ENCODE measurements around the gene ZDHHC11B. TPM values are rescaled to one million over a fixed set of nuclear protein-coding genes. Genes with fewer than 3 reads are reported as not detected.
"Not testable (repeated sequence)": the region's sequence is repeated elsewhere in the genome, so short reads cannot be mapped to it uniquely, and the experiment has no call there.

ZDHHC11B gene
- total RNA-seq, 1 donor from 2014 or later, result 0.09 TPM

GRCh38 chr5:766666-767431 lies 17.7 kb downstream of the ZDHHC11B start:
- no peak for TF ChIP-seq CTCF (IDR thresholded peaks at IDR 0.05)
- intact Hi-C loops (cut with micrococcal nuclease), result no loop called here

GRCh38 chr5:765948-766631 lies 18.4 kb downstream of the ZDHHC11B start:
- TF ChIP-seq CTCF (IDR thresholded peaks at IDR 0.05), result no peak
- intact Hi-C loops (cut with micrococcal nuclease), result no loop called here
- Mint-ChIP-seq H3K4me3 (no peak overlapping the region), H3K27me3 (no peaks in the 10 kb centered on the region), H3K4me1 (no peaks in the 10 kb centered on the region), H3K9me3 (no peaks in the 10 kb centered on the region), H3K36me3 (ENCODE audit: low read depth) (no peaks in the 10 kb centered on the region), H3K27ac (no peak overlapping the region)
- ChIA-PET CTCF (no interaction called here), POLR2A (no interaction called here)
- no peak for ATAC-seq (ENCODE audit: low read depth)
- DNase-seq, result peak; percentile 10

More at GRCh38 chr5:766666-767431, 17.7 kb downstream of the ZDHHC11B start:
- Mint-ChIP-seq H3K27me3 (peaks cover 2% of the 10 kb centered on the region), H3K9me3 (no peaks in the 10 kb centered on the region), H3K27ac (no peak overlapping the region), H3K4me3 (no peak overlapping the region), H3K4me1 (no peaks in the 10 kb centered on the region), H3K36me3 (ENCODE audit: low read depth) (no peaks in the 10 kb centered on the region)
- no peak for ATAC-seq (ENCODE audit: low read depth)
- DNase-seq, result no peak
- CTCF ChIA-PET, result no interaction called here
- POLR2A ChIA-PET, result no interaction called here

GRCh38 chr5:763998-764781 lies 20.3 kb downstream of the ZDHHC11B start:
- Mint-ChIP-seq H3K27me3 (no peaks in the 10 kb centered on the region), H3K4me3 (no peak overlapping the region), H3K4me1 (no peaks in the 10 kb centered on the region), H3K27ac (no peak overlapping the region), H3K9me3 (no peaks in the 10 kb centered on the region), H3K36me3 (ENCODE audit: low read depth) (no peaks in the 10 kb centered on the region)
- no peak for ATAC-seq (ENCODE audit: low read depth)
- intact Hi-C loops (cut with micrococcal nuclease), result no loop called here
- ChIA-PET POLR2A (no interaction called here), CTCF (no interaction called here)
- peak; percentile 10 for DNase-seq
- TF ChIP-seq CTCF (IDR thresholded peaks at IDR 0.05), result no peak

GRCh38 chr5:763397-763796 lies 21.1 kb downstream of the ZDHHC11B start:
- Mint-ChIP-seq H3K4me3 (no peak overlapping the region), H3K27me3 (peaks cover 4% of the 10 kb centered on the region), H3K27ac (no peak overlapping the region), H3K9me3 (no peaks in the 10 kb centered on the region), H3K36me3 (ENCODE audit: low read depth) (no peaks in the 10 kb centered on the region), H3K4me1 (no peaks in the 10 kb centered on the region)
- ChIA-PET POLR2A (no interaction called here), CTCF (no interaction called here)
- intact Hi-C loops (cut with micrococcal nuclease), result no loop called here
- ATAC-seq (ENCODE audit: low read depth) (no peak), DNase-seq (no peak)
- no peak for TF ChIP-seq CTCF (IDR thresholded peaks at IDR 0.05)

- intact Hi-C loops (cut with micrococcal nuclease); H3K27ac Mint-ChIP-seq; H3K36me3 Mint-ChIP-seq (ENCODE audit: low read depth); DNase-seq; H3K4me3 Mint-ChIP-seq; CTCF ChIA-PET; H3K27me3 Mint-ChIP-seq; H3K4me1 Mint-ChIP-seq; ATAC-seq (ENCODE audit: low read depth); H3K9me3 Mint-ChIP-seq; POLR2A ChIA-PET: not testable (repeated sequence)
These were observed 21.5 kb downstream of the ZDHHC11B start for GRCh38 chr5:762996-763395.
